ENCODE data around the gene SLC44A3. TPM values are rescaled to one million over a fixed set of nuclear protein-coding genes. Genes with fewer than 3 reads are reported as not detected.

SLC44A3 gene
- total and polyA plus RNA-seq, 7 donors, result 1.2 to 28.5 (median 4.7) TPM

DNA sequence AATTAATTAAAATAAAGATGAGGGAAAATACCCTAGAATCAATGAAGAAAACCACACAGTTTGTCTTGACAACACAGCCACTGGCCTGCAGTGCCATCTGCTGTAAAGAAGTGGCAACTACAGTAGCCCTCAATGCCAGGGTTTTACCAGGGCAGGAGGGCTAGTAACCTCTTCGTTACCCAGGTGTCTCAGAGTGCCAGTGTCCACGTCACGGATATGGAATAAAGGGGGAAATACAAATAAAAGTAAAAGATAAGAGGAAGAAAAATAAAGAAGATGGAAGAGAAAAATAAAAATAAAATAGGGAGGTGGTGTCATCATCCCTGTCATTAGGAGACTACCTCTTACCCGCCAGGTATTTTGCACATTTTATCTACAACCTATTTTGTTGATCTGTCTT lies 14.2 kb upstream of the SLC44A3 start:
- H3K27me3 ChIP-seq, result no peaks in the 10 kb centered on the region
- intact Hi-C loops (cut with DNase I), result loop anchor here (1.0 to 10.0 kb wide), 3 partner anchors 285 to 391 kb away; partner anchors contain the start of gene ABCD3
- no peak overlapping the region for H3K27ac ChIP-seq
- no peaks in the 10 kb centered on the region for H3K9me3 ChIP-seq
- peaks cover 0 to 31% (median 30%) of the 10 kb centered on the region in 4 donors for H3K4me1 ChIP-seq
- 19 to 20% methylated on average over 4 of the region's 4 CpGs for WGBS, 2 donors
- DNase-seq, result no peak
- peak overlapping the region in 1 of 4 donors; percentile 5 for H3K4me3 ChIP-seq
- no peak for TF ChIP-seq POLR2A (IDR thresholded peaks at IDR 0.05)
- TF ChIP-seq, protein P1, sequence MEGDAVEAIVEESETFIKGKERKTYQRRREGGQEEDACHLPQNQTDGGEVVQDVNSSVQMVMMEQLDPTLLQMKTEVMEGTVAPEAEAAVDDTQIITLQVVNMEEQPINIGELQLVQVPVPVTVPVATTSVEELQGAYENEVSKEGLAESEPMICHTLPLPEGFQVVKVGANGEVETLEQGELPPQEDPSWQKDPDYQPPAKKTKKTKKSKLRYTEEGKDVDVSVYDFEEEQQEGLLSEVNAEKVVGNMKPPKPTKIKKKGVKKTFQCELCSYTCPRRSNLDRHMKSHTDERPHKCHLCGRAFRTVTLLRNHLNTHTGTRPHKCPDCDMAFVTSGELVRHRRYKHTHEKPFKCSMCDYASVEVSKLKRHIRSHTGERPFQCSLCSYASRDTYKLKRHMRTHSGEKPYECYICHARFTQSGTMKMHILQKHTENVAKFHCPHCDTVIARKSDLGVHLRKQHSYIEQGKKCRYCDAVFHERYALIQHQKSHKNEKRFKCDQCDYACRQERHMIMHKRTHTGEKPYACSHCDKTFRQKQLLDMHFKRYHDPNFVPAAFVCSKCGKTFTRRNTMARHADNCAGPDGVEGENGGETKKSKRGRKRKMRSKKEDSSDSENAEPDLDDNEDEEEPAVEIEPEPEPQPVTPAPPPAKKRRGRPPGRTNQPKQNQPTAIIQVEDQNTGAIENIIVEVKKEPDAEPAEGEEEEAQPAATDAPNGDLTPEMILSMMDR (IDR thresholded peaks at IDR 0.05), result peak; percentile 97 to 99 (median 98)
- H3K36me3 ChIP-seq, result no peaks in the 10 kb centered on the region

DNA sequence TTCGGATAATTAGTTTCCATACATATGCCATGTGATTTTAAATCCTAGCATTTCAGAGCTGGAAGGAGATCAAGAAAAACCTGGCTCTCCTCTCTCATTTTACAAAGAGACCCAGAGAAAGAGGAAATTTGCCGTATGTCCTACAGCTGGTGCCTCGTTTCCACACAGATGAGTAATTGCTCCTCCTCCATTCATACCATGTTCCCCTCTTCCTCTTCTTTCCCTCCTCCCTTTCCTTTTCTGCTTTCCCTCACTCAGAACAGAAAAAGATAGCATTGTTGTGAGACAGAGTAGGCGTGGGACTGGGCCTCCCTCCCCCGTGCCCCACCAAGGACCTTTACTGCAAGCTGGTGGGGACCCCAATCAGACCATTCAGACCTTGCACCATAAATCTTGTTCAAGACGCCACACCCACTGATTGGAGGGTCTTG lies 13.7 kb upstream of the SLC44A3 start:
- no peaks in the 10 kb centered on the region for H3K27me3 ChIP-seq
- no peaks in the 10 kb centered on the region for H3K36me3 ChIP-seq
- TF ChIP-seq EP300 (IDR thresholded peaks at IDR 0.05), result no peak
- no peak for TF ChIP-seq POLR2AphosphoS5 (IDR thresholded peaks at IDR 0.05)
- TF ChIP-seq, protein P1 (IDR thresholded peaks at IDR 0.05), result no peak
- no peak for TF ChIP-seq POLR2A (IDR thresholded peaks at IDR 0.05)
- peak overlapping the region in 1 of 4 donors; percentile 5 for H3K4me3 ChIP-seq
- intact Hi-C loops (cut with DNase I), result loop anchor here (2.0 to 10.0 kb wide), 2 partner anchors 286 to 392 kb away; partner anchors contain the start of gene ABCD3
- 32 to 40% methylated on average over 6 of the region's 6 CpGs for WGBS, 2 donors
- no peak for DNase-seq
- no peak overlapping the region for H3K27ac ChIP-seq
- H3K4me1 ChIP-seq, result peaks cover 0 to 28% (median 24%) of the 10 kb centered on the region in 4 donors
- no peaks in the 10 kb centered on the region for H3K9me3 ChIP-seq

DNA sequence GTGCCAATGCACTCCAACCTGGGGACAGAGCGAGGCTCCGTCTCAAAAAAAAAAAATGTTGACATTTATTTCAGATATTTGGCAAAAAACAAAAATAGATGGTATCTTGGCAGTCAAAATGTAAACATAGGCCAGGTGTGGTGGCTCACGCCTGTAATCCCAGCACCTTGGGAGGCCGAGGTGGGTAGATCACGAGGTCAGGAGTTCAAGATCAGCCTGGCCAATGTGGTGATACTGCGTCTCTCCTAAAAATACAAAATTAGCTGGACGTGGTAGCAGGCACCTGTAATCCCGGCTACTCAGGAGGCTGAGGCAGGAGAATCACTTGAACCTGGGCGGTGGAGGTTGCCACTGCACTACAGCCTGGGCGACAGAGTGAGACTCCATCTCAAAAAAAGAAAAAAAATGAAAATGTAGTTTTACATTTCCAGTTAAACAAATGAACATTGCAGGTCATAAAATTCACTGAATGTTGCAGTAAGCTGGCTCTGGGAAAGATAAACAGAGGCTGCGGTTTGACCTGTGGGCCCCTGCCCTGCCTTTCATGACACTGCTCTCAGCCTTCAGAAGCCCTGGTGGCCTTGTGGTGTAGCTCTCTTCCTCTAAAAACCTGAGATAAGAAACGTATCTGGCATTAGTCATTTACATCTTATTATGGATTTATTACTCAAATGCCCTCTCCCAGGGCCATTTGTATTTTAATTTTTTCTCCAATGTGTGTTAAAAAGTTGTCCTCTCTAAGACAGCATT lies 12.2 kb upstream of the SLC44A3 start:
- Histone ChIP-seq H3K36me3 (no peaks in the 10 kb centered on the region), H3K4me1 (peaks cover 0 to 15% (median 12%) of the 10 kb centered on the region in 4 donors), H3K27ac (no peak overlapping the region), H3K4me3 (no peak overlapping the region), H3K9me3 (peaks cover 0 to under 1% (median 0%) of the 10 kb centered on the region in 4 donors), H3K27me3 (no peaks in the 10 kb centered on the region)
- TF ChIP-seq POLR2A (IDR thresholded peaks at IDR 0.05), result no peak
- no peak for TF ChIP-seq POLR2AphosphoS5 (IDR thresholded peaks at IDR 0.05)
- TF ChIP-seq EP300 (IDR thresholded peaks at IDR 0.05), result no peak
- TF ChIP-seq, protein P1 (IDR thresholded peaks at IDR 0.05), result no peak
- no peak for DNase-seq
- 21 to 64% methylated on average over 12 of the region's 12 CpGs for WGBS, 2 donors
- intact Hi-C loops (cut with DNase I), result loop anchor here (2.0 to 10.0 kb wide), 2 partner anchors 287 to 393 kb away; partner anchors contain the start of gene ABCD3

DNA sequence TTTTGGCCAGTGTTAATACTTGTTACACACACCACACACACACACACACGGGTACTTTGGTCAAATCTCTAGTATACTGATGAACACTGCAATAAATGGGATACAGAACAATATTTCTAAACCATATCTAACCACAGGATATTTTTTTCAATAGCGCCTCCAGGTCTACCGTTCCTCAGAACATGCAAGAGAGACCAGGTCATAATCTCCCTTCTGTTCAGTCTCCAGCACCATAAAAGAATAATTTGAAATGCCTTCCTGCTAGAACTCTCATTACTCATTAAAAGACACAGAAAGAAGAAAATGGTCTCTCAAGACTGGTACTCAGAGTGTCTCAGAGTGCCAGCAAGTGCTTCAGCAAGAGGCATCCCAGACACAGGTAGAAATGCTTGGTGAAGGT lies 11.5 kb upstream of the SLC44A3 start:
- intact Hi-C loops (cut with DNase I), result loop anchor here (10.0 kb wide), 1 partner anchor 394 kb away; the partner anchor contains the start of gene ABCD3
- Histone ChIP-seq H3K36me3 (no peaks in the 10 kb centered on the region), H3K27me3 (no peaks in the 10 kb centered on the region), H3K9me3 (peaks cover 0 to 4% (median 0%) of the 10 kb centered on the region in 4 donors), H3K4me1 (peaks cover 0 to 8% (median 5%) of the 10 kb centered on the region in 4 donors), H3K27ac (no peak overlapping the region), H3K4me3 (no peak overlapping the region)
- TF ChIP-seq POLR2A (IDR thresholded peaks at IDR 0.05), result no peak
- TF ChIP-seq EP300 (IDR thresholded peaks at IDR 0.05), result no peak
- TF ChIP-seq, protein P1 (IDR thresholded peaks at IDR 0.05), result no peak
- TF ChIP-seq POLR2AphosphoS5 (IDR thresholded peaks at IDR 0.05), result no peak
- no peak for DNase-seq
- 21 to 50% methylated on average over 3 of the region's 3 CpGs for WGBS, 2 donors
